BJ (cell line): ENCODE data around the gene TECR. TPM values are rescaled to one million over a fixed set of nuclear protein-coding genes. Genes with fewer than 3 reads are reported as not detected.
"Not testable (repeated sequence)": the region's sequence is repeated elsewhere in the genome, so short reads cannot be mapped to it uniquely, and the experiment has no call there.

Experiments used
- CTCF ChIA-PET: fragments of 350-600 bp; formaldehyde crosslinking; extraction: SDS; loops from one replicate; lab custom pipeline; 2021; ENCODE audit warnings: antibody characterized with exemption, inconsistent platforms; lab: Yijun Ruan, JAX
- POLR2A ChIA-PET: fragments of 300-600 bp; sonication (Branson Sonifier 250); formaldehyde crosslinking; extraction: SDS; loops from one replicate; lab custom pipeline; 2021; ENCODE audit warnings: antibody characterized with exemption; lab: Charles Lee
- DNase-seq: peaks from one replicate; pipeline ENCODE4 v3.0.0-alpha.2; 2011; ENCODE audit warnings: low read depth
- H3K27me3 ChIP-seq: 2 replicates; pipeline ENCODE4 v1.6.0; 2011; ENCODE audit warnings: low read length; ENCODE audit not compliant: control insufficient read depth, insufficient read depth
- H3K36me3 ChIP-seq: 2 replicates; pipeline ENCODE4 v1.5.1; 2011; ENCODE audit warnings: low read length; ENCODE audit not compliant: control insufficient read depth, insufficient read depth
- H3K4me3 ChIP-seq: 2 replicates; pipeline ENCODE4 v1.5.1; 2011; ENCODE audit warnings: low read depth, mild to moderate bottlenecking, control low read depth, low read length
- CTCF ChIP-seq: IDR thresholded peaks from 2 replicates; pipeline ENCODE4 v1.5.1; 2011; ENCODE audit warnings: low read depth, mild to moderate bottlenecking, control low read depth, inconsistent platforms, low read length, moderate library complexity; ENCODE audit not compliant: insufficient read depth
- polyA plus RNA-seq: library from polyadenylated mRNA; depleted of rRNA; stranded (reverse); fragments of >200 nt; gene quantifications from 2 replicates; pipeline ENCODE4 v1.2.3, GENCODE V29; 2011

The TECR gene
- polyA plus RNA-seq, 1 experiment: 95.9 TPM

- no peaks in the 10 kb centered on the region for H3K27me3 ChIP-seq
- ChIA-PET CTCF (no interaction called here), POLR2A (no interaction called here)
- H3K4me3 ChIP-seq: no peak within 1 kb of the TSS
- TF ChIP-seq CTCF: no peak
- H3K36me3 ChIP-seq: no peaks in the 10 kb centered on the region
- DNase-seq: no peak
Observed at GRCh38 chr19:14582894-14583340, 53.5 kb downstream of the TECR start, which contains the start of gene CLEC17A. Gene CLEC17A (plus strand): TSS chr19:14583084. CDS start chr19:14583161, 77 bp downstream.

GRCh38 chr19:14584372-14584771 is 55.0 kb downstream of the TECR start:
- H3K27me3 ChIP-seq, H3K4me3 ChIP-seq, H3K36me3 ChIP-seq, DNase-seq, POLR2A ChIA-PET, CTCF ChIA-PET: not testable (repeated sequence)

GRCh38 chr19:14585187-14585586 is 55.8 kb downstream of the TECR start:
- CTCF ChIA-PET: interaction anchor here (0.5 kb wide), 1 partner anchor 131 kb away, joined by 3 read pairs; no protein-coding TSS in a partner anchor
- H3K27me3 ChIP-seq, H3K4me3 ChIP-seq, DNase-seq, H3K36me3 ChIP-seq, POLR2A ChIA-PET: not testable (repeated sequence)

- CTCF ChIA-PET, H3K36me3 ChIP-seq, DNase-seq, H3K27me3 ChIP-seq, H3K4me3 ChIP-seq, POLR2A ChIA-PET: not testable (repeated sequence)
Observed at GRCh38 chr19:14589433-14589832, 60.0 kb downstream of the TECR start.

GRCh38 chr19:14595558-14595957 is 66.2 kb downstream of the TECR start:
- DNase-seq: no peak
- no peak for TF ChIP-seq CTCF
- H3K36me3 ChIP-seq: no peaks in the 10 kb centered on the region
- POLR2A ChIA-PET: no interaction called here
- H3K27me3 ChIP-seq: no peaks in the 10 kb centered on the region
- H3K4me3 ChIP-seq: no peak overlapping the region
- CTCF ChIA-PET: no interaction called here

- Histone ChIP-seq H3K36me3 (no peaks in the 10 kb centered on the region), H3K4me3 (no peak overlapping the region), H3K27me3 (no peaks in the 10 kb centered on the region)
- no peak for TF ChIP-seq CTCF
- DNase-seq: no peak
- POLR2A ChIA-PET: no interaction called here
- CTCF ChIA-PET: no interaction called here
Observed at GRCh38 chr19:14599548-14600147, 70.3 kb downstream of the TECR start.

- H3K4me3 ChIP-seq: no peak overlapping the region
- no peaks in the 10 kb centered on the region for H3K36me3 ChIP-seq
- H3K27me3 ChIP-seq: no peaks in the 10 kb centered on the region
- no peak for TF ChIP-seq CTCF
- DNase-seq: no peak
- CTCF ChIA-PET: no interaction called here
- POLR2A ChIA-PET: no interaction called here
Observed at GRCh38 chr19:14603990-14604387, 74.6 kb downstream of the TECR start.
